ENCODE results near the gene ARHGAP29. TPM values are rescaled to one million over a fixed set of nuclear protein-coding genes. Genes with fewer than 3 reads are reported as not detected.

Gene ARHGAP29
- total RNA-seq, 1 donor from 2014 or later, result 35.1 TPM

DNA sequence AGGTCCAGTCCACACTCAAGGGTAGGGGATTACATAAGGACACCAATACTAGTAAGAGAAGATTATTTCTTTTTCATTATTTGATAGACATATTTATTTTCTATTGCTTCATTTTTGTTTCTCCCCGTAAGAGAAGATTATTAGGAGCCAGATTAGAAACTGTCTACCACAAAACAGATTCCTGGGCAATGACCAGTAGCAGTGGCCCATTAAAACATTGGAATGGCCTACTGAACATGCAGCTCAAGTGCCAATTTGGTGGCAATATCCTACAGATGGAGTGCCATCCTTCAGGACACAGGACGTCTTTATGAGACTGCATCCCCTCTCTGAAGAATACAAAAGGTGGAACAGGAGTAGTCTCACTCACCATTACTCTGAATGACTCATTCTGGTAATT lies 34.0 kb upstream of the ARHGAP29 start:
- Histone ChIP-seq H3K9me3 (no peaks in the 10 kb centered on the region), H3K4me3 (no peak overlapping the region), H3K27ac (no peak overlapping the region), H3K4me1 (peaks cover 0 to 1% of the 10 kb centered on the region in 2 donors), H3K27me3 (no peaks in the 10 kb centered on the region), H3K36me3 (no peaks in the 10 kb centered on the region)
- intact Hi-C loops (cut with DNase I), result no loop called here
- no peak for DNase-seq (ENCODE audit: low spot score in 2 of 2)
- TF ChIP-seq, protein P1, sequence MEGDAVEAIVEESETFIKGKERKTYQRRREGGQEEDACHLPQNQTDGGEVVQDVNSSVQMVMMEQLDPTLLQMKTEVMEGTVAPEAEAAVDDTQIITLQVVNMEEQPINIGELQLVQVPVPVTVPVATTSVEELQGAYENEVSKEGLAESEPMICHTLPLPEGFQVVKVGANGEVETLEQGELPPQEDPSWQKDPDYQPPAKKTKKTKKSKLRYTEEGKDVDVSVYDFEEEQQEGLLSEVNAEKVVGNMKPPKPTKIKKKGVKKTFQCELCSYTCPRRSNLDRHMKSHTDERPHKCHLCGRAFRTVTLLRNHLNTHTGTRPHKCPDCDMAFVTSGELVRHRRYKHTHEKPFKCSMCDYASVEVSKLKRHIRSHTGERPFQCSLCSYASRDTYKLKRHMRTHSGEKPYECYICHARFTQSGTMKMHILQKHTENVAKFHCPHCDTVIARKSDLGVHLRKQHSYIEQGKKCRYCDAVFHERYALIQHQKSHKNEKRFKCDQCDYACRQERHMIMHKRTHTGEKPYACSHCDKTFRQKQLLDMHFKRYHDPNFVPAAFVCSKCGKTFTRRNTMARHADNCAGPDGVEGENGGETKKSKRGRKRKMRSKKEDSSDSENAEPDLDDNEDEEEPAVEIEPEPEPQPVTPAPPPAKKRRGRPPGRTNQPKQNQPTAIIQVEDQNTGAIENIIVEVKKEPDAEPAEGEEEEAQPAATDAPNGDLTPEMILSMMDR (IDR thresholded peaks at IDR 0.05), result no peak

DNA sequence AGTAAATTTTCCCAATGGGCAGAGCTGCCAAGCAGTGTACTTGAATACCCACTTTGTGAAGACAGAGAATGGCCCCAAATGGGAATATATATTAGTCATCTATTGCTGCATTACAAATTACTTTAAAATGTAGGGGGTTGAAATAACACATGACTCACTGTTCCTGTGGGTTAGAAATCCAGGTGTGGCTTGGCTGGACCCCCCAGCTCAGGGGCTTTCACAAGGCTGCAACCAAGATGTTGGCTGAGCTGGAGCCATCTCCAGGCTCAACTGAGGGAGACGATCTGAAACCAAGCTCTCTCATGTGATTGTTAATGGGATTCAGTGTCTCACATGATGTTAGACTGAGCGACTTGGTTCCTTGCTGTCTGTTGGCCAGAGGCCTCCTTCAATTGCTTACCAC lies 33.4 kb upstream of the ARHGAP29 start:
- no peak overlapping the region for H3K4me3 ChIP-seq
- H3K27ac ChIP-seq, result no peak overlapping the region
- TF ChIP-seq, protein P1 (IDR thresholded peaks at IDR 0.05), result no peak
- no peak for DNase-seq (ENCODE audit: low spot score in 2 of 2)
- no peaks in the 10 kb centered on the region for H3K9me3 ChIP-seq
- no peaks in the 10 kb centered on the region for H3K4me1 ChIP-seq
- H3K36me3 ChIP-seq, result no peaks in the 10 kb centered on the region
- intact Hi-C loops (cut with DNase I), result no loop called here
- H3K27me3 ChIP-seq, result no peaks in the 10 kb centered on the region

DNA sequence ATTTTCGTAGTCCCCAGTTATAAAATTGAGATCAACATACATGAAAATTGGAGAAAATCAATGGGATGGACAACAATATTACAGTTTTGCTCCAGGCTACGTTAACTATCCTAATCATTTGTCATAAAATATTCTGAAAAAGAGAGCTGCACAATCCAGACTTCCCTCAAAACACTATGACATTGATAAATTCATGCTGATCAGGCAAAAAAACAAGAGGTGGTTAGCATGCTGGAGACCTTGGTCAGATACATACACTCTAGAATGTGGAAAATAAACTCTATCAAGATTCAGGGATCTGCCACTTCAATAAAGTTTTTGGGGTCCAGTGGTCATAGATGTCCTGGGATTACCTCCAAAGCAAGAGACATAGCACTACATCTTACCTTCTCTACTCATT lies 32.5 kb upstream of the ARHGAP29 start:
- Histone ChIP-seq H3K27ac (no peak overlapping the region), H3K9me3 (no peaks in the 10 kb centered on the region), H3K4me1 (no peaks in the 10 kb centered on the region), H3K36me3 (no peaks in the 10 kb centered on the region), H3K27me3 (no peaks in the 10 kb centered on the region), H3K4me3 (no peak overlapping the region)
- intact Hi-C loops (cut with DNase I), result no loop called here
- no peak for DNase-seq (ENCODE audit: low spot score in 2 of 2)
- TF ChIP-seq, protein P1 (IDR thresholded peaks at IDR 0.05), result no peak

- H3K4me1 ChIP-seq, result no peaks in the 10 kb centered on the region
- H3K9me3 ChIP-seq, result no peaks in the 10 kb centered on the region
- TF ChIP-seq, protein P1 (IDR thresholded peaks at IDR 0.05), result no peak
- intact Hi-C loops (cut with DNase I), result no loop called here
- no peaks in the 10 kb centered on the region for H3K27me3 ChIP-seq
- no peaks in the 10 kb centered on the region for H3K36me3 ChIP-seq
- DNase-seq (ENCODE audit: low spot score in 2 of 2), result no peak
- H3K27ac ChIP-seq, result no peak overlapping the region
- H3K4me3 ChIP-seq, result no peak overlapping the region
These were observed 28.5 kb upstream of the ARHGAP29 start for GRCh38 chr1:94265906-94266305.

DNA sequence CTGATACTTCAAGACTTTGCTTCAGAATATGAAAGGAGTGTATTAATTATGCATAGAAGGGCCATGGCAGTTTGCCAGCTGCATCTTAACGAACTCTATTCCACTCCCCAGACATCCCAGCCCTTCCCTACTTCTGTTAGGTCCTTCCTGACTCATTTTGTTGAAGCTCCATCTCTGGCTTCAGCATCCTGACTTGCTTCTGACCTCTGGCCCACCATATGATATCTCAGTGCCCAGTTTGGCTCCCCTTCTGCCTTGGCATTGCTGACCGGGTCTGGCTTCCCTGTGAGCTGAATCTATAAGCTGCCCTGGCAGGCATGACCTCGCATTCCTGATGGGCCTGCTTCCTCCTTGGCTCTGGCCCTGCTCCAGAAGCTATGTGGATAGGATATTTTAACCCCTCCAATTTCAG lies 27.6 kb upstream of the ARHGAP29 start:
- Histone ChIP-seq H3K4me1 (no peaks in the 10 kb centered on the region), H3K27ac (no peak overlapping the region), H3K27me3 (no peaks in the 10 kb centered on the region), H3K4me3 (no peak overlapping the region), H3K36me3 (no peaks in the 10 kb centered on the region), H3K9me3 (no peaks in the 10 kb centered on the region)
- DNase-seq (ENCODE audit: low spot score in 2 of 2), result no peak
- TF ChIP-seq, protein P1 (IDR thresholded peaks at IDR 0.05), result no peak
- intact Hi-C loops (cut with DNase I), result no loop called here

All from ascending aorta (tissue), 2 donors.